ENCODE measurements around the gene PPFIBP1. TPM values are rescaled to one million over a fixed set of nuclear protein-coding genes. Genes with fewer than 3 reads are reported as not detected.

The PPFIBP1 gene
- total and polyA plus RNA-seq, 2 of the 13 experiments (the other 11 are each of a cell fraction or from before 2014, with no cell fraction given) = 16.2 to 21.8 TPM

- TF ChIP-seq KIAA2018 (CRISPR knock-in tag; IDR thresholded peaks at IDR 0.05; ENCODE audit: borderline replicate concordance) = no peak
- TF ChIP-seq ZNF557 (CRISPR knock-in tag; IDR thresholded peaks at IDR 0.05) = no peak
- no peak for TF ChIP-seq ARNTL (CRISPR knock-in tag; IDR thresholded peaks at IDR 0.05)
- TF ChIP-seq RARA (CRISPR knock-in tag; IDR thresholded peaks at IDR 0.05) = no peak
- no peak for TF ChIP-seq LCORL (IDR thresholded peaks at IDR 0.05)
- TF ChIP-seq LCORL (CRISPR knock-in tag; IDR thresholded peaks at IDR 0.05) = no peak
- no peak for TF ChIP-seq TEAD2 (CRISPR knock-in tag; IDR thresholded peaks at IDR 0.05)
- no peak for TF ChIP-seq MIER2 (CRISPR knock-in tag; IDR thresholded peaks at IDR 0.05)
- TF ChIP-seq ZNF441 (CRISPR knock-in tag; IDR thresholded peaks at IDR 0.05; ENCODE audit: borderline replicate concordance) = no peak
- no peak for TF ChIP-seq ZNF589 (CRISPR knock-in tag; conservative IDR thresholded peaks at IDR 0.05)
- no peak for TF ChIP-seq ATF3 (CRISPR knock-in tag; IDR thresholded peaks at IDR 0.05)
- TF ChIP-seq DBP (CRISPR knock-in tag; IDR thresholded peaks at IDR 0.05; ENCODE audit: not compliant biosample characterization) = no peak
- no peak for TF ChIP-seq ZFP62 (CRISPR knock-in tag; IDR thresholded peaks at IDR 0.05)
- TF ChIP-seq NCOA5 (CRISPR knock-in tag; IDR thresholded peaks at IDR 0.05) = no peak
- no peak for TF ChIP-seq MEIS2 (CRISPR knock-in tag; IDR thresholded peaks at IDR 0.05)
- no peak for TF ChIP-seq SATB2 (CRISPR knock-in tag; IDR thresholded peaks at IDR 0.05)
- TF ChIP-seq ZNF562 (CRISPR knock-in tag; IDR thresholded peaks at IDR 0.05; ENCODE audit: borderline replicate concordance) = no peak
- TF ChIP-seq ATRX (CRISPR knock-in tag; IDR thresholded peaks at IDR 0.05; ENCODE audit: borderline replicate concordance) = no peak
- no peak for TF ChIP-seq PLRG1 (conservative IDR thresholded peaks at IDR 0.05)
- no peak for TF ChIP-seq FOXJ3 (CRISPR knock-in tag; IDR thresholded peaks at IDR 0.05; ENCODE audit: borderline replicate concordance)
- TF ChIP-seq FIP1L1 (IDR thresholded peaks at IDR 0.05; ENCODE audit: borderline replicate concordance, insufficient read depth, low read depth, low read length) = no peak
Observed at GRCh38 chr12:27703720-27704452, 179.9 kb downstream of the PPFIBP1 start (continued).
